T-helper 2 cell treated with Interferon-gamma antibody and Interleukin-4, amounts not matched to agents 100 ng/mL and 5 ng/mL, for 36 hours (primary cell): Measurements from ENCODE around the gene GJB6. TPM values are rescaled to one million over a fixed set of nuclear protein-coding genes. Genes with fewer than 3 reads are reported as not detected.

ENCODE experiments used
- intact Hi-C: fragments of 100-400 bp; cut with micrococcal nuclease; formaldehyde crosslinking; loops from one replicate; pipeline ENCODE4 v1.15.1; 2023
- total RNA-seq: library from RNA; stranded (reverse); gene quantifications from 2 replicates; pipeline ENCODE4 v1.2.3, GENCODE V29; 2022

Gene GJB6
- total RNA-seq, 1 donor from 2014 or later = 2.6 TPM

DNA sequence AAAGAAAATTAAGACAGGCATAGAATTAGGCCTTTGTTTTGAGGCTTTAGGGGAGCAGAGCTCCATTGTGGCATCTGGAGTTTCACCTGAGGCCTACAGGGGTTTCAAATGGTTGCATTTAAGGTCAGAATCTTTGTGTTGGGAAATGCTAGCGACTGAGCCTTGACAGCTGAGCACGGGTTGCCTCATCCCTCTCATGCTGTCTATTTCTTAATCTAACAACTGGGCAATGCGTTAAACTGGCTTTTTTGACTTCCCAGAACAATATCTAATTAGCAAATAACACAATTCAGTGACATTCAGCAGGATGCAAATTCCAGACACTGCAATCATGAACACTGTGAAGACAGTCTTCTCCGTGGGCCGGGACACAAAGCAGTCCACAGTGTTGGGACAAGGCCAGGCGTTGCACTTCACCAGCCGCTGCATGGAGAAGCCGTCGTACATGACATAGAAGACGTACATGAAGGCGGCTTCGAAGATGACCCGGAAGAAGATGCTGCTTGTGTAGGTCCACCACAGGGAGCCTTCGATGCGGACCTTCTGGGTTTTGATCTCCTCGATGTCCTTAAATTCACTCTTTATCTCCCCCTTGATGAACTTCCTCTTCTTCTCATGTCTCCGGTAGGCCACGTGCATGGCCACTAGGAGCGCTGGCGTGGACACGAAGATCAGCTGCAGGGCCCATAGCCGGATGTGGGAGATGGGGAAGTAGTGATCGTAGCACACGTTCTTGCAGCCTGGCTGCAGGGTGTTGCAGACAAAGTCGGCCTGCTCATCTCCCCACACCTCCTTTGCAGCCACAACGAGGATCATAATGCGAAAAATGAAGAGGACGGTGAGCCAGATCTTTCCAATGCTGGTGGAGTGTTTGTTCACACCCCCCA, 43.2 kb downstream of the GJB6 start:
- intact Hi-C loops = no loop called here

DNA sequence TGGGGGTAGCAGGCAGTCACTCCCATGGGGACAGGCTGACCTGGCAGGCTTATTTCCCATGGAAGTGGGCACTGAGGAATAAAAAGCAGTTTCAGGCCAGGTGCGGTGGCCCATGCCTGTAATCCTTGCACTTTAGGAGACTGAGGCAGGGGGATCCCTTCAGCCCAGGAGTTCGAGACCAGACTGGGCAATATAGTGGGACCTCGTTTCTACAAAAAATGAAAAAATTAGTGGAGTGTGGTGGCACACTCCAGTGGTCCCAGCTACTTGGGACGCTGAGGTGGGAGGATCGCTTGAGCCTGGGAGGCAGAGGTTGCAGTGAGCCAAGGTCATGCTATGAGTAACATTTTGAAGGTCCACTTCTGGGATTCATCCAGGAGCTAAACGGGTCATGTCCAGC, 45.3 kb downstream of the GJB6 start:
- intact Hi-C loops = no loop called here

DNA sequence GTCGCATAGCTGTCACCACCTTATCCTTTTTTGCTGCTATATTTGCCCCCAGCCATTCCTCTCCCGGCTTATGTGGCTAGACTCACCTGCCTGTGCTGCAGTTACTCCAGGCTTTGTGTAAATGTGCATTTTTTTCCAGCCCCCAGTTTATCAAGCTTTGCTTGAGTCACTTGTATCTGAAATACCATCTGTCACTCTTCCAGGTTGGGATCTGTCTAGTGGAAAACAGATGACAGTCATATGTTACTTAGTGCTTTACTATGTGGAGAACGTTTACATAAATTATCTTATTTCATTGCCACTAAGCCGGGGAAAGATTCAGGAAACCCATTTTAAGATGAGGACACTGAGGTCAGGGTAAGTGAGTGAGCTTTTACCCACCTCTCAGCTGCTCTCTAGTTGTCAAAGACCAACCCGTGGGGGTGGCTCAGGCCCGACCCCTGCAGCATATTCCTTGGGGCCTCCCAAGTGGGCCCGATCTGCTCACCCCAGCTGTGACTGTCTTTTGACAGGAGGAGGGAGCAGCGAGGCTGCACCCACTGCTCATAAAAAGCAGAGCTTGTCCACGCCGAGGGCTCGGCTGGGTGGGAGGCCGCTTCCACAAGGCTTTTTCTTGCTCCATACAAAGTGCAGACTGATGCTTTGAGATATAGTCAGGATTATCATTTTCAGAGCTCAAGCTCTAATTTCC, 46.6 kb downstream of the GJB6 start:
- intact Hi-C loops = no loop called here

DNA sequence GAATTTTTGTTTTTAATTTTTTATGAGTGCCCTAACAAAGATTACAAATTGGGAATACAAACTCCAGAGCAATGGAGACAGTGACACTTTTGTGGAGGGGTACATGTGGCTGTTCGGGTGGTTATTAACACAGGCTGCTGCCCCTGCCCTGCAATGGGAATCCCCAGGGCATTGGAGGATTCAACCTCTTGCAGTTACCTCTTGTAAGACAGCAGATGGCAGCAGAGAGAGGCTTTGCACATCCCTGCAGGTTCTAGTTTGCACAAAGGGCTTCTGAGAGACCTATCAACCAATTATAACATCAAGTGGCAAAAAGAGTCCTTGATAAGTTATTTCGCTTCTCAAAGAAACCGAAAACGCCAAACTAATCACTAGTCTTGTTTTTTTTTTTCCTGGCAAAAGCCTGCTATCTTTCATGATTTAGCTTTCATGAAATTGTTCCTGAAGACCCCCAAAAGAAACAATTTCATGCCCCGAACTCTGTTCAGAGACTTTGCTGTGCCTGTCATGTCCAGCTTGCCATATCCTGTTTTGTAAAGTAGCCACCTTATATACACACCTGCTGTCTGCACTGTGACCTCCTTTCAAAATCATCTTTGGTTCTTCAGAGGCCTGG, 49.8 kb downstream of the GJB6 start:
- intact Hi-C loops = loop anchor here (1.0 to 5.0 kb wide), 3 partner anchors 307 to 742 kb away; no protein-coding TSS in a partner anchor

DNA sequence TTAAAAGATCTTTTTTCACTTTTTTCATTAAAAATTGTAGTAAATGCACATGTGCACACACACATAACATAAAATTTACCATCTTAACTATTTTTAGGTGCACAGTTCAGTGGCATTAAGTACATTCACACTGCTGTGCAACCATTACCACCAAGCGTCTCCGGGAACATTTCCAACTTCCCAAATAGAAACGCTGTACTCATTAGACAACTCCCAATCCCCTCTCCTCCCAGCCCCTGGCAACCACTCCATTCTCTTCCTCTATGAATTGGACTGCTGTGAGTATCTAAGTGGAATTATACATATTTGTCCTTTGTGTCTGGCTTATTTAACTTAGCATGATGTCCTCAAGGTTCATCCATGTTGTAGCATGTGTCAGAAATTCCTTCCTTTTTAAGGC, 50.9 kb downstream of the GJB6 start:
- intact Hi-C loops = loop anchor here (5.0 kb wide), 1 partner anchor 646 kb away; no protein-coding TSS in a partner anchor

DNA sequence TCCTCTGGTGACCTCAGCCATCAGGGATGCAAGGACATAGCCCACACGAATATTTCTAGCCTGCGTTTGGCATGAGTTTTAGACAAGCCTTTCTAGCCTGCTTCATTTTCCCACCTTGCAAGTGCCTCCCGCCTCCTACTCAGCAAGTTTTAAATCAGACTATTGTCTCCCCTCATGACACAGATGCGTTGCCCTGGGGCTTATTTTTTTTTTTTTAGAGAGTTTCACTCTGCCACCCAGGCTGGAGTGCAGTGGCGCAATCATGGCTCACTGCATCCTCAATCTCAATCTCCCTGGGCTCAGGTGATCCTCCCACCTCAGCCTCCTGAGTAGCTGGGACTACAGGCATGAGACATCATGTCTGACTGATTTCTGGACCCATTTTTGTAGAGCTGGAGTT, 54.0 kb downstream of the GJB6 start:
- intact Hi-C loops = no loop called here

DNA sequence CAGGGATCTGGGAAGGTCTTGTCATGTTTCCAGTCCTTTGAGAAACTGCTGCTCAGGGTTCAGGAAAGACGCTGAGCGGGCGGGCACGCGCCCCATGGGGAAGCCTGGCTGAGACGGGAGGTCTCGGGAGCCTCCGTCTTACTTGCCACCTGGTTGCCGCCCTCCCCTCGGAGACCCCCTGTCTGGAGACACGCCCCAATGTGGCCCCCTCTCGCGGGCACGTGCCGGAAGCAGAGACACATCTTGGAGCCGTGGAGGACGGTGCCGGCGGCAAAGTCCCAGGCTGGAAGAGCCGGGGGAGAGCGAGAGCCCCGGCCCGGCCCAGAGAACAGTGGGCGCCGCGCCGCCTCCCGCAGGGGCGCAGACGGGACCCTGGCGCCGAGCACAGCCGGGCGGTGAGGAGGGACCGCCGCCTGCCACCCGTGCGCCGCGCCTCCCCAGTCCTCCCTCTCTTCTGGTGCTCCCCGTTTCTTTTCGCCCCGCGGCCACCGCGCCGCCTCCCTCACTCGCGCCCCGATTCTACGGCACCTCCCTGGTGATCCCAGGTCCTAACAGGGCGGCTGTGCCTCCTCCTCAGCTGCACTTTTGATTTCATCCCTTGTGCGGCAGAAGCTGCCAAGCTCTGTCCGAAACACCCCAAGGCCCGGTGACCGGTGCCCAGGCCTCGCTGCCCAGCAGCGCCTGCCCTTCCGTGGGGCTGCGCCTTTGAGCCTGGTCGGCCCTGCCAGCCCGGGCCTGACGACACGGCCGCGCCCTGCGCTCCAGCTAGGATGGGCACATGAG, 54.9 kb downstream of the GJB6 start:
- intact Hi-C loops = no loop called here

DNA sequence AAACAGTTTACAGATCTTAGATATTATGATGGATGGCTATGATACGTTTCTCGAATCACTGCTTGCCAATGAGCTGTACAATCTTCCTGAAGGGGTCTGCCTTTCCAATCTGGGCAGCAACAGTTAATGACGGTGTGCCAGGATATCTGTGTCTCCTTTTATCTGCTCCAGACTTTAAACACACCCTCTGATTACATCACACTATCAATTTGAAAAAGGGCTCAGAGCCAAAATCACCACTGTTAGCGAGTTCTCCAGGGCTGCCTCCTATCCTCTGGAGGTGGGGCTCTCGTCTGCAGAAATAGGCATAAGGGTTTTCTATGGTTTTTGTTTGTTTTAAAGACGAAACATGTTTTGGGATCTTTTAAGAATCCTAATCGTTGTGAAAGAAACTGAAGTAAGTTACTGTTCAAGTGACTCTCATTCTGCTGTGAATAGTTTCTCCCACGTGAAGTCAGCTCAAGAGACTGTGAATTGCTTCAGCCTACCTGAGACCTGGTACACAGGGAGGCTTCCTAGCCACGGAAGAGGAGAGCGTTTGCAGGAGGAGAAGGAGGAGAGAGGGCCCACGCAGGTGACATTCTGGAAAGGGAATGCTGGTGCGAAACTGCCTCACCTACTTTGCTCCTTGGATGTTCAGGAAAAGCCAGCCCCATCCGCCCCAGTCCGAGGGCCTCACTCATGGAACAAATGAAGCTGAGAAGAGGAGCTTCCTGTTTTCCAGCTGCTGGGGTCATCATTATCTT, 56.0 kb downstream of the GJB6 start:
- intact Hi-C loops = no loop called here

DNA sequence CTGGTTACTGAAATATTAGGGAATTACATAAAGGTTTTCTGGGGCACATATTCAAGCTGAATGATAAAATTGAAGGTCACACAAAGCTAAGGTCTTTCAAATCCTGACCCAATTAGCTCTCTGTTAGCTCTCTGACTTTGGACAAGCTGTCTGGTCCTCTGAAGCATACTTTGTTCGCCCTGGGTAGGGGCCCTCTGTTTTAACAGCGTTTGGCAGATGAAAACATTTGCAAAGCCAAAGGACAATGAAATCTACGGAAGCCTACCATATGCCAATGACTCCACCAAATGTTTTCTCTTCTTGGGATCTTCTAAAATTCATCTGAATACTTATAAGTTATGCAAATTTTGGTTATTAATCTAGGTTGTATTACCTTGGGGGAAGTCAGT, 56.7 kb downstream of the GJB6 start:
- intact Hi-C loops = no loop called here

DNA sequence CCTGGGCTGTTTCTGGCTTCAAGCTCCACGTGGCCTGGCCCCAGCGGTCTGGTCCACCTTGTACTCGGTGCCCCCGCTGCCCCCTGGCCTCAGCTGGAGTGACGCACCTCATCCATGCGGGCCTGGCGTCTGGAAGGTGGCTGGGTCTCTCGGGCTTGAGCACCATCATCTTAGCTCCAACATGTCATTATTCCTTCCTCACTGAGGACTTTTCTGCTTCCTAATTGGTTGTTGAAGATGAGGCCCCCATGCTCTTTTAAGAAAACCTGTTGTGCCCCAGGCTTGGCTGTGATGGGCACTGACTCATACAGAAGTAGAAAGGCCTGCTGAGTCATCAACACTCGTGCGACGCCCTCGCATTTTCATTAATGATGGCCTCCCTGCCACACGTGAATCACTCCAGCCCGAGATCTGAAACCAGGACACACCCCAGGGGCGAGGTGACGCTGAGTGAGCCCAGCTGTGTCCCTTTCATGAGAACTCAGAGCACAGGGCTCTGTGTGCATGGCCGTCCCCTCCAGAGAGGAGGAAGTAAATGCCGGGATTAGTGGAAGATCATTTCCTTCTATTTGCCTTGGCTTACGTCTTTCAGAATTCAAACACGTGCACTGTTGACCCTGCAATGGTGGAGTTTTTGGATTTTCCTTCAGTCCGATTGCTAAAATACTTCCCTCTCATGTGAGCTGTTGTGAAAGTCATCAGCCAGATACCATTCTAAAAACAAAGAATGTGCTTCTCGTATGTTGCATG, 57.3 kb downstream of the GJB6 start:
- intact Hi-C loops = no loop called here

DNA sequence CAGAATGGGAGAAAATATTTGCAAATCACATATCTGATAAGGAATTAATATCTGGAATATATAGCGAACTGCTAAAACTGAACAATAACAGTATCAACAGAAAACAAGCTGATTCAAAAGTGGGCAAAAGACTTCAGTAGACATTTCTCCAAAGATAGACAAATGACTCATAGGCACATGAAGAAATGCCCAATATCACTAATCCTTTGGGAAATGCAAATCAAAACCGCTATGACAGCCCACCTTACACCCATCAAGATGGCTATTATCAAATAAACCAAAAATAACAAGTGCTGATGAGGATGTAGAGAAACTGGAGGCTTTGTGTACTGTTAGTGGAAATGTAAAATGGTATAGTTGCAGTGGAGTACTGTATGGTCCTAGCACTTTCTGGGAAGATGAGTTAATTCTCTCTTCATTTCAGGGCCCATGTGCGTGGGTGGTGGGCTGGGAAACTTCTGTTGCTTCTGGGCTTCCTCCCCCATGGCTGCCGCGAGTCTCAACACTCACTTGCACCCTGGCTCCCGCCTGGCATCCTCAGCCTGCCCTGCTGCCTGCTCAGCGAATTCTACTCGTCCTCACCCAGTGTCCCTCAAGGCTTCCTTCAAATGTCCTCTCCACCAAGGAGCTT, 58.9 kb downstream of the GJB6 start:
- intact Hi-C loops = no loop called here

Other genes with a start within 250 kb of the GJB6 start
- gene GJA3, start 71.3 kb downstream of the GJB6 start, total RNA-seq = 0.11 TPM in 1 of 2 replicates, not detected in the other
- gene GJB2, start 39.4 kb downstream of the GJB6 start, total RNA-seq = 2.9 and 3.7 TPM in 2 replicates